ENCODE data around the gene ALDH1L1.
"Not testable (repeated sequence)": the region's sequence is repeated elsewhere in the genome, so short reads cannot be mapped to it uniquely, and the experiment has no call there.

The ALDH1L1 gene

GRCh38 chr3:126085841-126086240 is 94.5 kb downstream of the ALDH1L1 start:
- in situ Hi-C loops (cut with HindIII; ENCODE audit: low sequenced_read_pairs), result no loop called here

- in situ Hi-C loops (cut with HindIII; ENCODE audit: low sequenced_read_pairs), result no loop called here
Measured at GRCh38 chr3:126085276-126085675, 95.1 kb downstream of the ALDH1L1 start.

- in situ Hi-C loops (cut with HindIII; ENCODE audit: low sequenced_read_pairs), result no loop called here
Measured at GRCh38 chr3:126084768-126085180, 95.6 kb downstream of the ALDH1L1 start.

- in situ Hi-C loops (cut with HindIII; ENCODE audit: low sequenced_read_pairs), result no loop called here
Measured at GRCh38 chr3:126083913-126084767, 96.2 kb downstream of the ALDH1L1 start, which contains the start of gene SLC41A3. TSS of gene SLC41A3 (minus strand) at chr3:126084124. CDS start at chr3:126068219, 15,905 bp downstream.

- in situ Hi-C loops (cut with HindIII; ENCODE audit: low sequenced_read_pairs), result no loop called here
Measured at GRCh38 chr3:126083511-126083912, 96.9 kb downstream of the ALDH1L1 start.

- in situ Hi-C loops (cut with HindIII; ENCODE audit: low sequenced_read_pairs), result no loop called here
Measured at GRCh38 chr3:126083138-126083445, 97.3 kb downstream of the ALDH1L1 start.

GRCh38 chr3:126082362-126083137 is 97.8 kb downstream of the ALDH1L1 start:
- in situ Hi-C loops (cut with HindIII; ENCODE audit: low sequenced_read_pairs), result no loop called here

GRCh38 chr3:126081618-126082361 is 98.6 kb downstream of the ALDH1L1 start:
- in situ Hi-C loops (cut with HindIII; ENCODE audit: low sequenced_read_pairs), result no loop called here

GRCh38 chr3:126080970-126081369 is 99.4 kb downstream of the ALDH1L1 start:
- in situ Hi-C loops (cut with HindIII; ENCODE audit: low sequenced_read_pairs), result no loop called here

GRCh38 chr3:126078866-126079265 is 101.5 kb downstream of the ALDH1L1 start:
- in situ Hi-C loops (cut with HindIII; ENCODE audit: low sequenced_read_pairs), result no loop called here

- in situ Hi-C loops (cut with HindIII; ENCODE audit: low sequenced_read_pairs), result no loop called here
Measured at GRCh38 chr3:126077754-126078153, 102.6 kb downstream of the ALDH1L1 start.

GRCh38 chr3:126076140-126076539 is 104.2 kb downstream of the ALDH1L1 start:
- in situ Hi-C loops (cut with HindIII; ENCODE audit: low sequenced_read_pairs), result no loop called here

GRCh38 chr3:126070146-126070545 is 110.2 kb downstream of the ALDH1L1 start:
- in situ Hi-C loops (cut with HindIII; ENCODE audit: low sequenced_read_pairs), result no loop called here

GRCh38 chr3:126067959-126068358 is 112.4 kb downstream of the ALDH1L1 start:
- in situ Hi-C loops (cut with HindIII; ENCODE audit: low sequenced_read_pairs), result no loop called here

- in situ Hi-C loops (cut with HindIII; ENCODE audit: low sequenced_read_pairs), result not testable (repeated sequence)
Measured at GRCh38 chr3:126066676-126067075, 113.7 kb downstream of the ALDH1L1 start.

GRCh38 chr3:126065876-126066275 is 114.5 kb downstream of the ALDH1L1 start:
- in situ Hi-C loops (cut with HindIII; ENCODE audit: low sequenced_read_pairs), result no loop called here

- in situ Hi-C loops (cut with HindIII; ENCODE audit: low sequenced_read_pairs), result no loop called here
Measured at GRCh38 chr3:126064627-126065258, 115.6 kb downstream of the ALDH1L1 start.

GRCh38 chr3:126063358-126063965 is 116.9 kb downstream of the ALDH1L1 start:
- in situ Hi-C loops (cut with HindIII; ENCODE audit: low sequenced_read_pairs), result no loop called here

- in situ Hi-C loops (cut with HindIII; ENCODE audit: low sequenced_read_pairs), result no loop called here
Measured at GRCh38 chr3:126061301-126062032, 118.9 kb downstream of the ALDH1L1 start.
